Chondrocyte (in vitro differentiated cells): ENCODE data around the gene HDAC9. TPM values are rescaled to one million over a fixed set of nuclear protein-coding genes. Genes with fewer than 3 reads are reported as not detected.

Experiments used
- DNase-seq: peaks from one replicate; pipeline ENCODE4 v3.0.0; 2021; ENCODE audit warnings: mixed read lengths, low spot score
- H3K27ac Mint-ChIP-seq: one replicate; pipeline ENCODE4 v1.8.0; 2021; ENCODE audit warnings: mild to moderate bottlenecking, moderate library complexity, mixed read lengths; ENCODE audit not compliant: unreplicated experiment
- H3K27me3 Mint-ChIP-seq: 2 replicates; pipeline ENCODE4 v1.8.0; 2021; ENCODE audit warnings: low read depth, mixed read lengths
- H3K36me3 Mint-ChIP-seq: 2 replicates; pipeline ENCODE4 v1.8.0; 2021; ENCODE audit warnings: low read depth, mixed read lengths
- H3K4me1 Mint-ChIP-seq: 2 replicates; pipeline ENCODE4 v1.8.0; 2021; ENCODE audit warnings: low read depth, mild to moderate bottlenecking, mixed read lengths
- H3K4me3 Mint-ChIP-seq: one replicate; pipeline ENCODE4 v1.8.0; 2021; ENCODE audit warnings: mild to moderate bottlenecking, moderate library complexity, mixed read lengths; ENCODE audit not compliant: unreplicated experiment
- H3K9me3 Mint-ChIP-seq: 2 replicates; pipeline ENCODE4 v1.8.0; 2021; ENCODE audit warnings: low read depth, mixed read lengths
- CTCF ChIP-seq: fragments of 200-600 bp; sonication (generic); IDR thresholded peaks from 2 replicates; pipeline ENCODE4 v1.5.0; 2021; ENCODE audit warnings: antibody characterized with exemption, mild to moderate bottlenecking, moderate library complexity
- total RNA-seq: library from RNA; stranded (reverse); gene quantifications from 3 replicates; pipeline ENCODE4 v1.2.1, GENCODE V29; 2021

Gene HDAC9
- total RNA-seq, 1 donor from 2014 or later, result 5.9 TPM

- no peak for TF ChIP-seq CTCF
- Mint-ChIP-seq H3K4me3 (no peak overlapping the region), H3K36me3 (no peaks in the 10 kb centered on the region), H3K27ac (no peak overlapping the region), H3K9me3 (peaks cover 2% of the 10 kb centered on the region), H3K4me1 (peaks cover 2% of the 10 kb centered on the region), H3K27me3 (no peaks in the 10 kb centered on the region)
- no peak for DNase-seq
Measured at GRCh38 chr7:18786796-18787195, 291.2 kb downstream of the HDAC9 start.

DNA sequence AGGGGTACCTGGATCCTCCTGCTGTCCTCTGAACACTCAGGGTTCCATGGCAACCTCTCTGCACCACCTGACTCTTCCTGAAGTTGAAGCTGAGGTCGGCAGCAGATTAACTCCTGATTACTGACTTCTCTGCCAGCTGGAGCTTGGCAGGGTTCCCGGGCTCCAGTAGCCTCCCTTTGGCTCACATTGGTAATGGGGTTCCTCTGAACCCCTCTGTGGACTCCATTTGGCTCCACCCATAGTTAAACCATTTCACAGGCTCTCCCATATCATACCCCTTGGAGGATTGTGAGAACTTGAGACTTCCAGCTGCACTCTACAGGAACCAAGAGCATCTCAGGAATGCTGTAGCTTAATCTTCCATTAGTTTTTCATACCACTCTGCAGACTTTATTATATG, 292.5 kb downstream of the HDAC9 start:
- DNase-seq, result no peak
- peaks cover 2% of the 10 kb centered on the region for H3K9me3 Mint-ChIP-seq
- no peak for TF ChIP-seq CTCF
- H3K4me3 Mint-ChIP-seq, result no peak overlapping the region
- H3K4me1 Mint-ChIP-seq, result peaks cover 10% of the 10 kb centered on the region
- no peaks in the 10 kb centered on the region for H3K27me3 Mint-ChIP-seq
- no peaks in the 10 kb centered on the region for H3K36me3 Mint-ChIP-seq
- no peak overlapping the region for H3K27ac Mint-ChIP-seq

DNA sequence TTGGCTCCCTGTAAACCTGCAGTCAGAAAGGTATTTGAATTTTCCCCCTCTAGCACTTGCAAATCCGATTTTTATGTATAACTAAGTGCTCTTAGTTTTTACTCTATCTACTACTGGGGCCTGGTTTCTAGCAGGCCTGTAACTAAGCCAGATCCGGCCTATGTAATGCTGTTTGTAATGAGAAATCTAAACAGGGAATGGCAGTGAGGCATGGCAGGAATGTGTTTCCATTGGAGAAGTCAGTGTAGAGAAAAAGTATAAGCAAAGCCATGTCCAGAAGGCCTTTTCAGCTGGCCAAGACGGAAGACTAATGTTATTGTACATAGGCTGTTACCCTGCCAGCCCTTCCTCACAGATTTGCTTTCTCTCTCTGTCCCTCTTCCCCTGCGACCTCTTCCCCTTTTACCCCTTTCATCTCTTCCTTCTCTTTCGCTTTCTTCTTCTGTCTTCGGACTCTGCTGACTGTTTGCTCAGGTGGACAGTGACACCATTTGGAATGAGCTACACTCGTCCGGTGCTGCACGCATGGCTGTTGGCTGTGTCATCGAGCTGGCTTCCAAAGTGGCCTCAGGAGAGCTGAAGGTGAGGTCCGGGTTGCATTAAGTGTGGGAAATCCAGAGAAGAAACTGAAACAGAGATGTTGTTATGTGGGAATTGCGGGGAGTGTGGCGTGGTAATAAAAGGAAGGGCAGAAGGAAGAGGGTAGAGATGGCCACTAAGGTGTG, 297.5 kb downstream of the HDAC9 start:
- Mint-ChIP-seq H3K4me1 (peaks cover 31% of the 10 kb centered on the region), H3K27ac (peak overlapping the region; percentile 91)
- no peak for DNase-seq

GRCh38 chr7:18796216-18796615, 300.7 kb downstream of the HDAC9 start:
- Mint-ChIP-seq H3K4me3 (no peak overlapping the region), H3K27me3 (no peaks in the 10 kb centered on the region), H3K9me3 (peaks cover 3% of the 10 kb centered on the region), H3K27ac (no peak overlapping the region), H3K36me3 (peaks cover 3% of the 10 kb centered on the region), H3K4me1 (peaks cover 35% of the 10 kb centered on the region)
- DNase-seq, result no peak
- no peak for TF ChIP-seq CTCF

More for the DNA sequence above, 297.5 kb downstream of the HDAC9 start:
- Mint-ChIP-seq H3K9me3 (peaks cover 2% of the 10 kb centered on the region), H3K36me3 (no peaks in the 10 kb centered on the region), H3K4me3 (peak overlapping the region; percentile 60), H3K27me3 (no peaks in the 10 kb centered on the region)
- peak; percentile 20 for TF ChIP-seq CTCF

DNA sequence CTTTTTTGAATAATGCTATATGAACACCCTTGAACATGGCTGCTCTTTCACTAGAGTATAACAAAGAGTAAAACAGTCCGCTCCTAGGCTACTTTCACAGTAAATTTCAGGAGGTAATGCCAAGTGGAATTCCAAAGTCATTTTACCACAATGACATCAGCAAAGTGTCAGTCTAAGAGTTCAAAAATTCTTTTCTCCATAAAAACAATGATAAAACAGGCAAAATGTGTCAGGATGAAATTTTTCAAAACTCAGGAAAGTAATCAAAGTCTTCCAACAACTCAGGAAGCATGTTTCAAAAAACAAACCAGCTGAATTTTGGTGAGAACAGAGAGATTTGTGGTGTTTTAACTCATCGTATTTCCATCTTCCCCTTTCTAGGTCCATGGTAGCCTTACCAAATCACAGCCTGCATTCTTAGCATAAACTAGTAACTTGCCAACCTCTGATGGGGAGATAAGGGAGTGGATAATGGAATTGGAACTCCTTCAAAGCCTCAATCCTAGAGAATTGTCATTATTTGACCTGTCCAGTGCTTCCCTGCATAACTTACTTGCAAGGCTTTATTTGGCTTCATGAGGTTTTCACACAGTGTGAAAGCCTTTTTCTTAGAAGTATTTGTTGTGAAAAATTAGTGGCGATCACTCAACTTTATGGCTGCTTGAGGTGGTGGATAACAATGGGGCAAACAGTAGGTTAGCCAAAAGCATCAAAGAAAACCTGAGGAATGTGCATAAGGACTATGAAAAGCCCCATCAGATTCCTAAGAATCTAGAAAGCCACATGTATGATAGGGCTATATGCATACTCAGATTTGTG, 302.7 kb downstream of the HDAC9 start:
- peaks cover 25% of the 10 kb centered on the region for H3K4me1 Mint-ChIP-seq
- no peak overlapping the region for H3K27ac Mint-ChIP-seq
- no peaks in the 10 kb centered on the region for H3K27me3 Mint-ChIP-seq
- H3K36me3 Mint-ChIP-seq, result peaks cover 3% of the 10 kb centered on the region
- no peak for TF ChIP-seq CTCF
- H3K4me3 Mint-ChIP-seq, result no peak overlapping the region
- peaks cover 3% of the 10 kb centered on the region for H3K9me3 Mint-ChIP-seq
- no peak for DNase-seq
